H1 (cell line): Measurements from ENCODE around the gene HIVEP3.

ENCODE experiments used
- CHD1 ChIP-seq: IDR thresholded peaks from 2 replicates; pipeline ENCODE4 v1.6.1; 2012; ENCODE audit warnings: low read depth, low read length, improper control_type of control experiment
- CHD2 ChIP-seq: IDR thresholded peaks from 2 replicates; pipeline ENCODE4 v1.6.1; 2012; ENCODE audit warnings: low read length, improper control_type of control experiment
- GABPA ChIP-seq: IDR thresholded peaks from 2 replicates; pipeline ENCODE4 v1.6.1; 2011; ENCODE audit warnings: mild to moderate bottlenecking, low read length, moderate library complexity, borderline replicate concordance; ENCODE audit not compliant: insufficient read depth
- POLR2A ChIP-seq, 2 experiments: IDR thresholded peaks; 1 replicate in 1 of 2; 2 replicates in 1 of 2; pipeline ENCODE4 v1.6.1; 2011; ENCODE audit warnings: low read depth in 2 of 2, low read length in 2 of 2, mild to moderate bottlenecking in 2 of 2; ENCODE audit errors: control extremely low read depth in 1 of 2
- POLR2AphosphoS5 ChIP-seq: IDR thresholded peaks from 2 replicates; pipeline ENCODE4 v1.6.1; 2011; ENCODE audit warnings: low read depth, low read length
- RAD21 ChIP-seq, 2 experiments: IDR thresholded peaks in 1 of 2; conservative IDR thresholded peaks in 1 of 2; 2 replicates each; pipeline ENCODE4 v1.6.1; 2011; ENCODE audit warnings: low read depth in 2 of 2, low read length in 2 of 2, improper control_type of control experiment in 1 of 2, inconsistent platforms in 1 of 2, mild to moderate bottlenecking in 1 of 2, moderate library complexity in 1 of 2
- SP1 ChIP-seq: IDR thresholded peaks from 2 replicates; pipeline ENCODE4 v1.6.1; 2011; ENCODE audit warnings: low read depth, low read length
- TCF12 ChIP-seq: IDR thresholded peaks from 2 replicates; pipeline ENCODE4 v1.6.1; 2011; ENCODE audit warnings: low read depth, mild to moderate bottlenecking, low read length
- ZNF274 ChIP-seq: IDR thresholded peaks from 2 replicates; pipeline ENCODE4 v1.7.0; 2012; ENCODE audit warnings: low read length, borderline replicate concordance; ENCODE audit errors: extremely low read depth
- TF ChIP-seq, protein P1 (sequence below), 3 experiments: IDR thresholded peaks; 1 replicate in 2 of 3; 2 replicates in 1 of 3; pipeline versions ENCODE4 v1.5.1 to v1.6.1; 2011; ENCODE audit warnings: low read length in 3 of 3, mild to moderate bottlenecking in 3 of 3, inconsistent platforms in 2 of 3, low read depth in 1 of 3, moderate library complexity in 1 of 3; ENCODE audit not compliant: insufficient read depth in 1 of 3; ENCODE audit errors: control extremely low read depth in 1 of 3

DNA sequence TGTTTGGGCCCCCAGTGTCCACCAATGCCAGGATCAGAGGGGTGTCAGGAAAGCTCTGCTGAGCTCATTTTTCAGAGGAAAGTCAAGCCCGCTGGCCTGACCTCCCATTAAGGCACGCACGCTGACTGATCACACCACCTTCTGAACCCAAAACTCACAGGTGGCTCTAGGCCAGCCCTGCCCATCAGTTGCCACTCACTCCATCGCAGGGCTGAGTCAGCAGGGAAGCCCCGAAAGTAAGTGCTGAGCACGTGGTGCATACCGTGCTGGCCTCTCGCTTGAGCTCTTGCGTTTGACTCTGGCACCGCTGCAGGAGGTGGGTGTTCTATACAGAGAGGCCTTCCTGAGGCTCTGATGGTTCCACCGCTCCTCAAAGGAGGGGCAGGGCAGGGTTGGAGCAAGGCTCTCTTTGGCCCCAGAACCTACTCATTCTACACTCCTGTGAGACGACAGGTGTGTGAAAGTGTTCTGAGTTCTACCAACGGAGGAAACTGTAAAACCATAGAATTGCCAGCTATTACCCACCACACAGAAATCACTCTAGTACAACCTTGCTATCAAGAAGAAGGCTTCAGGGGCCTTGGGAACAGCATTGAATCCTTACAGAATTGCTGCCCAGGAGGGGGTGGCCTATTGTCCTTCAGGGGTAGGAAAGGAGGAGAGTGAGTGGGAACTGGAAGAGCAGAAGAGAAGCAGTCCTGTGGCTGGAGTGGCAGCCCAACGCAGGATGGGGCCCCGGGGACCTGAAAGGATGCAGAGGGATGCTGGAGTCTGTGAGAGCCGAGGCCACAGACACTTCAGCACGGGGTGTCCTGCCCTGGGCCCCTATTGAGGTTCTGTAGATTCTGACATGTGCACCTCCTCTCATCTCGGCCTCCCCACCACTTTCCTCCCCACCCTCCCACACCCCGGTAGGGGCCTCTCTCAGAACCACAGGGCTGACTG, 219.5 kb downstream of the HIVEP3 start:
- no peak for TF ChIP-seq TCF12
- TF ChIP-seq GABPA = no peak
- TF ChIP-seq, protein P1, sequence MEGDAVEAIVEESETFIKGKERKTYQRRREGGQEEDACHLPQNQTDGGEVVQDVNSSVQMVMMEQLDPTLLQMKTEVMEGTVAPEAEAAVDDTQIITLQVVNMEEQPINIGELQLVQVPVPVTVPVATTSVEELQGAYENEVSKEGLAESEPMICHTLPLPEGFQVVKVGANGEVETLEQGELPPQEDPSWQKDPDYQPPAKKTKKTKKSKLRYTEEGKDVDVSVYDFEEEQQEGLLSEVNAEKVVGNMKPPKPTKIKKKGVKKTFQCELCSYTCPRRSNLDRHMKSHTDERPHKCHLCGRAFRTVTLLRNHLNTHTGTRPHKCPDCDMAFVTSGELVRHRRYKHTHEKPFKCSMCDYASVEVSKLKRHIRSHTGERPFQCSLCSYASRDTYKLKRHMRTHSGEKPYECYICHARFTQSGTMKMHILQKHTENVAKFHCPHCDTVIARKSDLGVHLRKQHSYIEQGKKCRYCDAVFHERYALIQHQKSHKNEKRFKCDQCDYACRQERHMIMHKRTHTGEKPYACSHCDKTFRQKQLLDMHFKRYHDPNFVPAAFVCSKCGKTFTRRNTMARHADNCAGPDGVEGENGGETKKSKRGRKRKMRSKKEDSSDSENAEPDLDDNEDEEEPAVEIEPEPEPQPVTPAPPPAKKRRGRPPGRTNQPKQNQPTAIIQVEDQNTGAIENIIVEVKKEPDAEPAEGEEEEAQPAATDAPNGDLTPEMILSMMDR (IDR thresholded peaks at IDR 0.05; ENCODE audit: control extremely low read depth in 1 of 3, insufficient read depth in 1 of 3, low read depth in 1 of 3, low read length in 3 of 3) = no peak
- no peak for TF ChIP-seq POLR2A (IDR thresholded peaks at IDR 0.05; ENCODE audit: control extremely low read depth in 1 of 2, low read depth in 2 of 2, low read length in 2 of 2)
- TF ChIP-seq SP1 = no peak
- TF ChIP-seq POLR2AphosphoS5 = no peak
- TF ChIP-seq RAD21 (IDR thresholded peaks at IDR 0.05 in 1 of 2, conservative IDR thresholded peaks at IDR 0.05 in 1 of 2; ENCODE audit: low read depth in 2 of 2, low read length in 2 of 2) = no peak
- TF ChIP-seq CHD2 = no peak
- TF ChIP-seq ZNF274 = no peak
- no peak for TF ChIP-seq CHD1
